Duodenal mucosa (tissue), 2 donors: ENCODE data around the gene SINHCAF.

Experiments used
- H3K27ac ChIP-seq: one replicate; pipeline ENCODE4 v1.7.0; 2013; ENCODE audit warnings: low read depth, low read length
- H3K27me3 ChIP-seq, 2 donors: one replicate each; pipeline ENCODE4 v1.7.0; 2013; ENCODE audit warnings: low read length in 2 of 2, control low read depth in 1 of 2; ENCODE audit not compliant: insufficient read depth in 2 of 2, control insufficient read depth in 1 of 2
- H3K36me3 ChIP-seq, 2 donors: one replicate each; pipeline ENCODE4 v1.7.0; 2013; ENCODE audit warnings: low read length in 2 of 2, control low read depth in 1 of 2; ENCODE audit not compliant: insufficient read depth in 2 of 2, control insufficient read depth in 1 of 2
- H3K4me1 ChIP-seq, 2 donors: one replicate each; pipeline ENCODE4 v1.7.0; 2013; ENCODE audit warnings: low read length in 2 of 2, control low read depth in 1 of 2; ENCODE audit not compliant: insufficient read depth in 2 of 2, control insufficient read depth in 1 of 2
- H3K4me3 ChIP-seq, 2 donors: one replicate each; pipeline ENCODE4 v1.7.0; 2013; ENCODE audit warnings: low read length in 2 of 2, low read depth in 1 of 2
- H3K9ac ChIP-seq, 2 donors: one replicate each; pipeline ENCODE4 v1.7.0; 2013; ENCODE audit warnings: low read length in 2 of 2, low read depth in 1 of 2
- H3K9me3 ChIP-seq, 2 donors: one replicate each; pipeline ENCODE4 v1.7.0; 2013; ENCODE audit warnings: low read length in 2 of 2, control low read depth in 1 of 2; ENCODE audit not compliant: control insufficient read depth in 1 of 2

SINHCAF gene

DNA sequence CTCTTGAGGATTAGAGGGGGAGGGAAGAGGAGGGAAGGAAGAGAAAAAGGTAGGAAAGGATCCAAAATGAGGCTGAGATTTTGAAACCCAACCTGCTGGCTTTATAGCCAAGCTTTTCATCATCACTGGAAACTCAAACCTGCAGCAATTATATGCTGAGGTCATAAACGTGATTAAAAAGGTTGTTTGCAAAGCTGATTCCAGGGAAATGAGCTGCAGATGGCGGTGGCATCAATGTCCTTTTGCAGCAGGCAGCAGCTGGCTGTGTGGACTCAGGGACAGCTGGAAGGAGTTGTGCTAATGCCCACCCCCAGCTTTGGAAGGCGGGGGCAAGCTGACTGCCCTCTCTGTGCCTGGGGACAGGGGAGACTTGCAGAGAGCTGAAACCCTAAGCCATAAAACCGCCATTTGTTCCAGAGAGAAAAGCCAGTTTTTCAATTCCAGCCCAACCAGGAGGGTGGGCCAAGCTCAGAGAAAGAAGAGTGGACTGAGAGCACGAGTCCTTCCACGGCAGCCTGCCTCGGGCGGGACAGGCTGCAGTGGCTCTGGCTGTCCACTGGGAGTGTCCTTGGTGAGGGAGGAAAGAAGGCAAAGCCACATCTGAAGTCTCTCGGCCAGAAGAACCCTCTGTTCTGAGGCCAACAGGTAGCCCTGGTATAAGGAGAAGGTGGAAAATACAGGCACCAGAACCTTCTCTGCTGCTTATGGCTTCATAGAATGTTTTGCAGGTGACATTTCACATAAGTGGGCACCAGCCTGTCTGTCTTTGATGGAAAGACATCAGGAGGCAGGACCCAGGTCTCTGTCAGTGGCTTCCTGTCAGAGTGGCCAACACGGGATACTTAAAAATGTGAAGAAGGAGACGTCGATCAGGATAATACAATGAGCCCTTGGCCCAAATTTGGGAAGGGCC lies 90.7 kb downstream of the SINHCAF start:
- H3K4me3 ChIP-seq, result peak overlapping the region in 1 of 2 donors; percentile 5
- no peaks in the 10 kb centered on the region for H3K36me3 ChIP-seq
- H3K27me3 ChIP-seq, result no peaks in the 10 kb centered on the region
- peak overlapping the region in 1 of 2 donors; percentile 38 for H3K9ac ChIP-seq
- peaks cover 5 to 7% of the 10 kb centered on the region in 2 donors for H3K4me1 ChIP-seq
- H3K9me3 ChIP-seq, result no peaks in the 10 kb centered on the region
- no peak overlapping the region for H3K27ac ChIP-seq

DNA sequence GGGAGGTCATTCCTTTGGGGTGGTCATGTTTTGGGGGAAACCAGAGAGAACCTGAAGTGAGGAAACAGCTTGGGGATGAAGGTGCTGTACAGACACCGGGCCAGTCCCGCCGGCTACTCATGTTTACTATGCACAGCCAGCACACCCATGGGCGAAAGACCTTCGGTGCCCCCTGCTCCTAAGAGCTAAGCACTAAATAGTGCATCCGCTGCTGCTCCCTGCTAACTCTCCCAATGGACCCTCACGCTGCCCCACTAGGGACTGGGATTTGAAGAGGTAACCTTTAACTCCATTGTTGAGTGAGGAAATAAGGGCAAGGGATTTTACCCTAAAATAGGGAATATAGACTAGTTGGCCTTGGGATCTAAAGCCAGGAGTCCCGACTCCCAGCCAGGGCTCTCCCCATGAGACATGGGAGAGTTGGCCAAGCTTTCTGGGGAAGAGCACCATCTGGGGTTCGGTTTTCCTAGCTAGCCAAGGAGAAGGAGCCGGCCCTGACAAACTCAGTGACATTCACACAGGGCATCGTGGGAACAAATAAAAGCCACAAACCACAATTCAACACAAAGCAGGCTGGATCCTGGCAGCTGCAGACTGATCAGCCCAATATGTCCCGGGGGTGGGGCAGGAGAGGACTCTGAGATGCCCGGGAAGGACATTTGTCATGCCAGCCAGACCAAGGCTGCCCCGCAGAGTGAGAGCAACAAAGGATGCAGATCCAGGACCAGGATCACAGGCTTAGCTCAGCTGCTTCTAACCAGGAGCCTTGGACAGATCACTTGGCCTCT lies 91.7 kb downstream of the SINHCAF start:
- H3K27ac ChIP-seq, result no peak overlapping the region
- no peaks in the 10 kb centered on the region for H3K27me3 ChIP-seq
- no peak overlapping the region for H3K4me3 ChIP-seq
- no peaks in the 10 kb centered on the region for H3K9me3 ChIP-seq
- H3K9ac ChIP-seq, result no peak overlapping the region
- peaks cover 8 to 13% of the 10 kb centered on the region in 2 donors for H3K4me1 ChIP-seq
- no peaks in the 10 kb centered on the region for H3K36me3 ChIP-seq

DNA sequence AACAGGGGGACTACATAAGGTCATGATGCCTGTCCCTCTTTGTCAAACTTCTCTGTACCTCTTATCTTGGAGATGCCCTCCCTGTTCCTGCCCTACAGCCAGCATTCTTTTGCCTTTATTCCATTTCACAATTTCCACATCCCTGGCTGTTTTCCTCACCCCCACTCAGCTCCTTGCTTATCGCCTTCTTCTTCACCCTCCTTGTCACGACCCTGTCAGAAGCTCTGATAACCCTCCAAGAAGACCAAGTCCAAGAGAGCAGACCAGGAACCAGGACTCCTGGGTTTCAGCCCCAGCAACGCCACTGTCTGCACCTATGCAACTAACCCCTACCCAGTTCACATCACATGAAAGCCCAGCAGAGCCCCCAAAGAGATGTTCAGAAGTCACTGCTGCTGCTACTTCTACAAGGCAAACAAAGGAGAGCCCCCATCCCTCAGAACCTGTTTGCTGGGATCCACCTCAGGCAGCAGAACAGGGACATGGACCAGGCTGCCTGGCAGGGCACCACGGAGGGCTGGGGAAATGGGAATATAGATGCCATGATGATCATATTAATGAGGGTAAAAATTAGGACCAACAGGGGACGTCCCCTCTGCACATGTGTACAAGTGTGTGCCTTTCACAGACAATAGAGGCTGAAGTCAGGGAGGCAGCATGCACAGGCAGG lies 92.8 kb downstream of the SINHCAF start:
- Histone ChIP-seq H3K27me3 (no peaks in the 10 kb centered on the region), H3K36me3 (no peaks in the 10 kb centered on the region), H3K9me3 (no peaks in the 10 kb centered on the region), H3K27ac (no peak overlapping the region), H3K9ac (no peak overlapping the region), H3K4me3 (no peak overlapping the region), H3K4me1 (peaks cover 12 to 17% of the 10 kb centered on the region in 2 donors)

DNA sequence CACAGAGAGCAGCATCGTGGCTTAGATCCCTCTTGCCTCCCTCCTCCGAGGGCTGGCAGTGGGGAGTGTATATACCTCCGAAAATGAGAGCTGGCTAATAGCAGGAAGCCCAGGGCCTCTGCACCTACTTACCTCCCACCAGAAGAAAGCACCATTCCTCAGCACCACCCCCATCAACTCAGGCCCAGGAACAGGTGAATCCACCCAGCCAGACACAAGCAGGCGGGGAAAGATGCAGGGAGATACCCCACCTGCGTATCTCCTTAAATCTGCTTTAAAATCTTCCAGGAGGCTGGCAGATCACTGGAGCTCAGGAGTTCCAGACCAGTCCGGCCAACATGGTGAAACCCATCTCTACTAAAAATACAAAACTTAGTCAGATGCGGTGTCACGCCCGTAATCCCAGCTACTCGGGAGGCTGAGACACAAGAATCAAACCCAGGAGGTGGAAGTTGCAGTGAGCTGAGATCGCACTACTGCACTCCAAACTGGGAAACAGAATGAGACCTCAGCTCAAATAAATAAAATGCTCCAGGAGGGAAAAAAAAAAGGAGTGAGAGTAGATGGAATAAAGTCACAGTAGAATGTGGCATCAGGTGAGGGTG lies 93.5 kb downstream of the SINHCAF start:
- no peaks in the 10 kb centered on the region for H3K9me3 ChIP-seq
- no peak overlapping the region for H3K4me3 ChIP-seq
- H3K27me3 ChIP-seq, result no peaks in the 10 kb centered on the region
- H3K27ac ChIP-seq, result no peak overlapping the region
- no peak overlapping the region for H3K9ac ChIP-seq
- H3K36me3 ChIP-seq, result no peaks in the 10 kb centered on the region
- peaks cover 12 to 17% of the 10 kb centered on the region in 2 donors for H3K4me1 ChIP-seq

DNA sequence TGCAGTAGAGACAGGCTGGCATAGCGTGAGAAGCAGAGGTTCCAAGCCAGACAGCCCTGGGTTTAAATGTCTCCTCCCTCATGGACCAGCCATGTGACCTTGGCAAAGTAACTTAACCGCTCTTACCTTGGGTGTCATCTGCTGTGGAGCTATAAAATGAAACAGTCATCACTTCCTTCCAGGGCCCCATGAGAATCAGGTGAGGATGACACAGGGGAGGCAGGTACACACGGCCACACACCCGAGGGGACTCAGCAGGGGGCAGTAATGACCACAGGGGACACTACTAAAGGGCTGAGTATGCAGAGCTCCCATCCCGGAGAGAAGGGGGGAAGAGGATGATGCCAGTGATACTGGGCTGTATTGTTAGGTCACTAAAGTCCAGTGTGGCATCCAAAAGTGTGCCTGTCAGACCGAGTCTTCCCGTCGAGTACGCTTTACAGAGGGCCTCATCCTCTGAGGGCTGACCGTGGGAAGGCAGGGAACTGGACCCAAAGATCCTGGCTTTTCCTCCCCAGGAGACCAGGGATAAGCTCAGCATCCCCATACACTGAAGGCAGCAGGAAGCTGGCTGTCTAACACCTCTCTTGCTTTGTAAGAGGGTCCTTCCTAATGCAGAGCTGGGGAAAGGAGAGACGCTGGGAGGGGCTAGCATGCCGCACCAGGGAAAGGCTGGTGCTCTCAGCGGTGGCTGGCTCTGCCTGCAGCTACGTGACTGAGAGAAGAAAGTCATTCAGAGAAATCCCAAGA lies 94.2 kb downstream of the SINHCAF start:
- Histone ChIP-seq H3K9ac (no peak overlapping the region), H3K36me3 (no peaks in the 10 kb centered on the region), H3K9me3 (no peaks in the 10 kb centered on the region), H3K27me3 (no peaks in the 10 kb centered on the region), H3K27ac (no peak overlapping the region), H3K4me1 (peaks cover 12 to 17% of the 10 kb centered on the region in 2 donors), H3K4me3 (no peak overlapping the region)
